Stimulated activated CD4-positive, alpha-beta T cell treated with anti-CD3 and anti-CD28 coated beads, Interleukin-2, amount 100 ng/mL, for 24 hours (primary cell): ENCODE measurements around the gene PRG2.
"Not testable (repeated sequence)": the region's sequence is repeated elsewhere in the genome, so short reads cannot be mapped to it uniquely, and the experiment has no call there.

Source experiments
- DNase-seq, 2 donors: peaks; one replicate each; pipeline ENCODE4 v3.0.0-alpha.2; 2020

PRG2 gene

DNA sequence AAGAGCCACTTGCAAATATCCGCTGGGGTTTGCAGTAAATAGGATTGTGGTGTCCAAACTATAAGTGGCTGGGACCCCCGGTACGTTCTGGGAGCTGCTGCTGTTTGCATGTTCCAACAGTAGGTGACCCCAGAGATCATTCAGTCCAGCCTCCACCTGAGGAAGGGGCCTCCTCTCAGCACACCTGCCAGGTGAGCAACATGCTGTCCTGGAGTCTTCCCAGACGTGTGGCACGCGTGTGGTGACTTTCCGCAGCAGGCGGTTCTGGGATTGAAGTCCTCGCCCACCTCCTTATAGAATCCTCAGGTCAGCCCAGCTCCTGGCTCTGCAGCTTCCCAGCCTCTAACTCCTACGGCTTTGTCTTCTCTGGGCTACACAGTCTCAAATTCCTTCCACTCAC, 45.6 kb downstream of the PRG2 start:
- DNase-seq = no peak

DNA sequence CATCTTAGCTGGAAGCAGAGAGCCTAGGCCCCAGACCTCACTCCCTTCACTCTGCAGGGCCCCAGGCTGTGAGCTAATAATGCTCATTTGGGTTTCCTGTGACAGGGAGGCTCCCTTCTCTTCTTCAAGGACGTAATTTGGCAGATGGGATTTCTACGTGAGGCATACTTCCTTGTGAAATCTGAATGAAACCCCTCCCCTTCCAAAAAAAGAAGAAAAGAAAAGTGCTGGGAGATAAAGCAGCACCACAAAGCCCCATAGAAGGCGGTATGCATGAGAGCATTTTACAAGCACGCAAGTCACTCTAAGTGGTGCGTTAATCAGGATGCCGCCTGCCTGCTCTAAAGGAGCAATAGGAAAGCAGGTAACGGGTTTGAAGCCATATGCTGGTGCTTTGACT, 46.6 kb downstream of the PRG2 start:
- no peak for DNase-seq

GRCh38 chr11:57342702-57343101, 47.7 kb downstream of the PRG2 start:
- no peak for DNase-seq

DNA sequence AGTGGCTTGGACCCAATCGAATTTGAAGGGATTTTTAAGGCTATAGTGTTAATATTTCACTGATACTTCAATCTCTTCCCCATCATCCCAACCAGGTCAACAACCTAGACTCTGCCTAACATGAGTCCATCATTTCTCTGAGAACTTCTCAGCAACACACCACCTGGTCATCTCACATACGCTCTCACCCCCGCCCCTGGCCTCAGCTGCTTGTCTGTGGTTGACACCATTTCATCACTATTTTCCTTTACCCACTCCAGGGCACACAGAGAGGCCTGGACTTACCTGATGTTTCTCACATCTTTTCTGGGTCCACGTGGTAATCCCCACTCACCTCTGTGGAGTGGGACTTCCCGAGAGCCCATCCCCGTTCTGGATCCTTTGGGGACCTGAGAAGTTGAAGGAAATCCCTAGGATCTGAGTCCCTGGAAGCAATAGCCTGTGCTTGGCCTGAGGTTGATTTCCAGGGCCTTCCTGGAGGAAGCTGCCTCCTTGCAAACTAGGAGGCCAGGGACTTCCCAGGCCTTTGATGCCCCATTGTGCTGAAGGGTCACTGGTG, 49.1 kb downstream of the PRG2 start:
- DNase-seq = no peak

- DNase-seq = no peak
Measured at GRCh38 chr11:57340039-57340615, 50.3 kb downstream of the PRG2 start.

- DNase-seq = no peak
Measured at GRCh38 chr11:57339328-57339727, 51.1 kb downstream of the PRG2 start.

DNA sequence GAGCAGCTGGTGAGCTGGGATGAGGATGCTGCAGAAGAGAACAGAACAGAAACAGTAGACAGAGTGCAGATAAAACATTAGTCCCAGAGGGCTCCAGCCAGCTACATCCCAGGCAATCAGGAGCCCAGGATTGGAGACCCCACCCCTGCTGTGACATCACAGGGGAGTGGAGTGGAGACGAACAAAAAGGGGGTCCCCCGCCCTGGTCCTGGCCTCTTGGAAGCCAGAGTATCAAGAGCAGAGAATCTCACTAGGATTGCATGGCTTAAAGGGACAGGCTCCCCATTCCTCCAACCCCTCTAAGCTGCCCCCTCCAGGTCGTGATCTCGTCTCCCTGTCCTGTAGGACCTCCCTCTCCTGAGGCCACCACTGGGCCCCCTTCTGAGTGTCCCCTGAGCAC, 52.3 kb downstream of the PRG2 start, which contains the start of gene P2RX3:
P2RX3 (plus strand) TSS at position 211 of the 400 bp plus-strand sequence. CDS start 199 bp downstream, outside the sequence.
- no peak for DNase-seq

GRCh38 chr11:57336856-57337255, 53.6 kb downstream of the PRG2 start:
- not testable (repeated sequence) for DNase-seq
